Adrenal gland (tissue), 5 donors: Measurements from ENCODE around the gene AMBP.

Source experiments
- POLR2A ChIP-seq, 2 donors: fragments of 450-650 bp; IDR thresholded peaks; one replicate each; pipeline ENCODE4 v1.6.1; 2017; ENCODE audit warnings: antibody characterized with exemption in 2 of 2, mild to moderate bottlenecking in 2 of 2, moderate library complexity in 1 of 2
- TF ChIP-seq, protein P1 (sequence below), 6 experiments: fragments of 450-650 bp in 4 of 6; fragments of 200-600 bp in 2 of 6; sonication (generic) in 1 of 6; IDR thresholded peaks; 1 replicate in 5 of 6; 2 replicates in 1 of 6; pipeline versions ENCODE4 v1.5.1 to v1.8.0; 2016 to 2021; ENCODE audit warnings: antibody characterized with exemption in 6 of 6, mild to moderate bottlenecking in 2 of 6, moderate library complexity in 1 of 6
- donor health status: DM: no; HTN: no; CAD: no.

DNA sequence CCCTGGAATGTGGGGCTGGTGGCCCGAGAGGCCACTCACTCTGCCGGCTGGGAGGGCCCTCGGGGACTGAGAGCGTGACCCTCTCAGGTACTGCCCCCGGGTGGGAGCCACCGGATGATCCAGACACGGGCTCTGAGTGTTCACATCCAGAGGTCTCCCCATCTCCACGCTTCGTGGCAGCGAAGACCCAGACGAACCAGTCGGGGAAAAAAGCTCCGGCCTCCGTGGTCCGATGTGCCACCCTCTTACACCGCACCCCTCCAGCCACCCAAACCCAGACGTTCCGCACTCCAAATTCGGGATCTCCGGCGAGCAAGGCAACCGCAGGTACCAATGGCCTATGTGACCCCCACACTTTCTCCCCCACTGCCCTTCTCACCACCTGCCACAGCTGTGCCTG, 49.5 kb downstream of the AMBP start:
- TF ChIP-seq, protein P1, sequence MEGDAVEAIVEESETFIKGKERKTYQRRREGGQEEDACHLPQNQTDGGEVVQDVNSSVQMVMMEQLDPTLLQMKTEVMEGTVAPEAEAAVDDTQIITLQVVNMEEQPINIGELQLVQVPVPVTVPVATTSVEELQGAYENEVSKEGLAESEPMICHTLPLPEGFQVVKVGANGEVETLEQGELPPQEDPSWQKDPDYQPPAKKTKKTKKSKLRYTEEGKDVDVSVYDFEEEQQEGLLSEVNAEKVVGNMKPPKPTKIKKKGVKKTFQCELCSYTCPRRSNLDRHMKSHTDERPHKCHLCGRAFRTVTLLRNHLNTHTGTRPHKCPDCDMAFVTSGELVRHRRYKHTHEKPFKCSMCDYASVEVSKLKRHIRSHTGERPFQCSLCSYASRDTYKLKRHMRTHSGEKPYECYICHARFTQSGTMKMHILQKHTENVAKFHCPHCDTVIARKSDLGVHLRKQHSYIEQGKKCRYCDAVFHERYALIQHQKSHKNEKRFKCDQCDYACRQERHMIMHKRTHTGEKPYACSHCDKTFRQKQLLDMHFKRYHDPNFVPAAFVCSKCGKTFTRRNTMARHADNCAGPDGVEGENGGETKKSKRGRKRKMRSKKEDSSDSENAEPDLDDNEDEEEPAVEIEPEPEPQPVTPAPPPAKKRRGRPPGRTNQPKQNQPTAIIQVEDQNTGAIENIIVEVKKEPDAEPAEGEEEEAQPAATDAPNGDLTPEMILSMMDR (IDR thresholded peaks at IDR 0.05): no peak
- TF ChIP-seq POLR2A (IDR thresholded peaks at IDR 0.05): no peak
